ENCODE results near the gene CLIP4. TPM values are rescaled to one million over a fixed set of nuclear protein-coding genes. Genes with fewer than 3 reads are reported as not detected.
"Not testable (repeated sequence)": the region's sequence is repeated elsewhere in the genome, so short reads cannot be mapped to it uniquely, and the experiment has no call there.

CLIP4 gene
- total RNA-seq, 1 donor from 2014 or later, result 61.1 TPM

GRCh38 chr2:29106980-29107388 lies 8.2 kb upstream of the CLIP4 start:
- Histone ChIP-seq H3K36me3 (no peaks in the 10 kb centered on the region), H3K9me3 (no peaks in the 10 kb centered on the region), H3K4me1 (no peaks in the 10 kb centered on the region), H3K27me3 (no peaks in the 10 kb centered on the region), H3K27ac (no peak overlapping the region), H3K4me3 (no peak overlapping the region)
- intact Hi-C loops (cut with DNase I), result no loop called here
- ATAC-seq (no peak), DNase-seq (no peak)
- TF ChIP-seq CTCF (IDR thresholded peaks at IDR 0.05), result no peak

- H3K9me3 ChIP-seq; H3K27ac ChIP-seq; intact Hi-C loops (cut with DNase I); H3K36me3 ChIP-seq; DNase-seq; H3K4me3 ChIP-seq; ATAC-seq; H3K27me3 ChIP-seq; H3K4me1 ChIP-seq: not testable (repeated sequence)
Observed at GRCh38 chr2:29107547-29107946, 7.7 kb upstream of the CLIP4 start.

GRCh38 chr2:29108225-29108624 lies 7.0 kb upstream of the CLIP4 start:
- DNase-seq, result no peak
- Histone ChIP-seq H3K27ac (no peak overlapping the region), H3K4me3 (no peak overlapping the region), H3K36me3 (no peaks in the 10 kb centered on the region), H3K4me1 (no peaks in the 10 kb centered on the region), H3K27me3 (no peaks in the 10 kb centered on the region), H3K9me3 (no peaks in the 10 kb centered on the region)
- peak; percentile 27 for ATAC-seq
- intact Hi-C loops (cut with DNase I), result no loop called here
- TF ChIP-seq CTCF (IDR thresholded peaks at IDR 0.05), result no peak

GRCh38 chr2:29109246-29109645 lies 6.0 kb upstream of the CLIP4 start:
- TF ChIP-seq CTCF (IDR thresholded peaks at IDR 0.05), result no peak
- H3K4me1 ChIP-seq, result no peaks in the 10 kb centered on the region
- no peak for DNase-seq
- ATAC-seq, result no peak
- H3K36me3 ChIP-seq, result no peaks in the 10 kb centered on the region
- H3K27ac ChIP-seq, result no peak overlapping the region
- intact Hi-C loops (cut with DNase I), result no loop called here
- H3K4me3 ChIP-seq, result no peak overlapping the region
- no peaks in the 10 kb centered on the region for H3K27me3 ChIP-seq
- no peaks in the 10 kb centered on the region for H3K9me3 ChIP-seq

GRCh38 chr2:29110916-29111535 lies 4.2 kb upstream of the CLIP4 start:
- Histone ChIP-seq H3K36me3 (no peaks in the 10 kb centered on the region), H3K4me3 (no peak overlapping the region), H3K9me3 (no peaks in the 10 kb centered on the region), H3K27ac (no peak overlapping the region), H3K4me1 (peaks cover 4% of the 10 kb centered on the region), H3K27me3 (no peaks in the 10 kb centered on the region)
- TF ChIP-seq CTCF (IDR thresholded peaks at IDR 0.05), result no peak
- intact Hi-C loops (cut with DNase I), result no loop called here
- DNase-seq, result no peak
- no peak for ATAC-seq

- DNase-seq (no peak), ATAC-seq (no peak)
- Histone ChIP-seq H3K9me3 (no peaks in the 10 kb centered on the region), H3K36me3 (no peaks in the 10 kb centered on the region), H3K27me3 (no peaks in the 10 kb centered on the region), H3K4me3 (no peak overlapping the region), H3K4me1 (peaks cover 13% of the 10 kb centered on the region), H3K27ac (no peak overlapping the region)
- intact Hi-C loops (cut with DNase I), result no loop called here
- no peak for TF ChIP-seq CTCF (IDR thresholded peaks at IDR 0.05)
Observed at GRCh38 chr2:29112379-29112778, 2.8 kb upstream of the CLIP4 start.
